ENCODE data around the gene LHPP.

- TF ChIP-seq CTCF (IDR thresholded peaks at IDR 0.05) (no peak), EP300 (IDR thresholded peaks at IDR 0.05; ENCODE audit: low read depth) (no peak), POLR2AphosphoS5 (IDR thresholded peaks at IDR 0.05) (no peak)
Measured at GRCh38 chr10:124578231-124579010, 116.8 kb downstream of the LHPP start.

Data from transverse colon (tissue), 4 donors.